Activated CD8-positive, alpha-beta memory T cell treated with anti-CD3 and anti-CD28 coated beads, Interleukin-2, amount 50 U/mL, for 1 hour (primary cell): ENCODE results near the gene STON2.

ENCODE experiments used
- DNase-seq: peaks from one replicate; pipeline ENCODE4 v3.0.0-alpha.2; 2020; ENCODE audit errors: extremely low read depth

STON2 gene

GRCh38 chr14:81336009-81336408, 64.1 kb downstream of the STON2 start:
- no peak for DNase-seq

DNA sequence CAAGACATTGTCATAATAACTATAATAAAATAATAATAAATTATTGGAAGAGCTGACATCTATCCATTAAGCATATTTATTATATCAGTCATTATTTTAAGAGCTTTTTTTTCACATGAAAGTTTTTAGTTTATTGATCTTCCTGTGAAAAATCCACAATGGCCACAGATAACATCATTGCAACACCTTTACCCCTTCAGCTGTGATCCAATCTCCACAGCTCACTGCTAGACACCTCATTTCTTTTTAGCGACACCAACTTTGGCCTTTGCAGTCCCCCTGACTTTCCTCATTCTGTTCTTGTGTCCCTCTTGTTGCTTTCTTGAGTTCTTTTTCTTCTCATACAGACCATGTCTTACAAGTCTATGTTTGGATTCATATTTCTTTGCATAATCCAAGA, 67.4 kb downstream of the STON2 start:
- no peak for DNase-seq

GRCh38 chr14:81331229-81332021, 68.7 kb downstream of the STON2 start:
- no peak for DNase-seq

GRCh38 chr14:81330619-81331122, 69.5 kb downstream of the STON2 start:
- no peak for DNase-seq

- no peak for DNase-seq
These were observed 70.3 kb downstream of the STON2 start for GRCh38 chr14:81329640-81330381.

DNA sequence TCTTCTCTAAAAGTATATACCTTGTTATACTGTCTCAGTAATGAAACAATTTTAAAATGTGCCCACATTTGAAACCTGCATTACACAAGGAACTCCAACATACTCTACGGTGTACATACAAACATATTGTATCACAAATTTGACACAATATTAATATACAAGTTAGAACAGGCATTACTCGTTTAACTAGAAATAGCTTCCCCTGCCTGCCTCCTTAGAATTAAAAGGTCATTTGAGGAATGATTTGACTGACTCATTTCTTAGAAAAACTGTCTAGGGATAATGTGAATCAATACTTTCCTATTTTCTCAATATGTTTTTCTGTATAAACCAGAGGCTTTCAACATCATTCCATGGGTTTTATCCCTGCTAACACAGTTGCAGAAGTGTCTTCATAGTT, 73.7 kb downstream of the STON2 start:
- no peak for DNase-seq

- no peak for DNase-seq
These were observed 76.1 kb downstream of the STON2 start for GRCh38 chr14:81324011-81324410.

- no peak for DNase-seq
These were observed 77.0 kb downstream of the STON2 start for GRCh38 chr14:81323093-81323492.

DNA sequence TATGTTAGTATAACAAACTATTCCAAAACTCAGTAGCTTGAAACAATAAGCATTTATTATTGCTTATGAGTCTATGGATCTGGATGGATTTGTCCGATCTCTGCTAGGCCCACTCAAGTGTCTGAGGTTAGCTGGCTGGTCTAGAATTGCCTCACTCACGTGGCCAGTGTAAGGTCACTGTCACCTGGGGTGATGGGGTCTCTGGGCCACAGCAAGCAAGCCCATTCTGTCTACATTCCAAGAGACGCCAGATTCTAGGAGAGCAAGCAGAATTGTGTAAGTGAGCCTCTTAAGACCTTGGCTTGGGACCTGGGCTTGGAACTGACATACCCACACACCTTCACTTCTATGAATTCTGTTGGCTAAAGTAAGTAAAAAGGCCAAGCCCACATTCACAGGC, 80.2 kb downstream of the STON2 start:
- DNase-seq = no peak

GRCh38 chr14:81319314-81319713, 80.8 kb downstream of the STON2 start:
- DNase-seq = no peak

DNA sequence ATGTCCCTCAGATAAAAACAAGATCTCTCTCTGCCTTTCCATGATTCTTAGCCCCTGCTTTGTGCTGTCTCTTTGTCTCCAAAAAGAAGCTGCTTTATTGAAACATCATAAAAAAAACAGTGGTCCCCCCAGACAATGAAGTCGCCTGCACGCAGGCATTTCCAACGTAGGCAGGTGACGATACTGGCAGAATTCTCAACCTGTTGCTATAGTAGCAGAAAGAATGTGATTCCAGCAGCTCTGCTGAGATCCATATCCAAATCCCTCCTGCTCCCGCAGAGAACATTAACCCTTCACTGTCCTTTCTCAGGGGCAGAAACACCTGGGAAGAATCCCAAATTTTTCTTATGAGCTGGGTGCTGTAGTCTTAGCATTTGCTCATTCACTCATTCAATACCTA, 84.8 kb downstream of the STON2 start:
- no peak for DNase-seq

DNA sequence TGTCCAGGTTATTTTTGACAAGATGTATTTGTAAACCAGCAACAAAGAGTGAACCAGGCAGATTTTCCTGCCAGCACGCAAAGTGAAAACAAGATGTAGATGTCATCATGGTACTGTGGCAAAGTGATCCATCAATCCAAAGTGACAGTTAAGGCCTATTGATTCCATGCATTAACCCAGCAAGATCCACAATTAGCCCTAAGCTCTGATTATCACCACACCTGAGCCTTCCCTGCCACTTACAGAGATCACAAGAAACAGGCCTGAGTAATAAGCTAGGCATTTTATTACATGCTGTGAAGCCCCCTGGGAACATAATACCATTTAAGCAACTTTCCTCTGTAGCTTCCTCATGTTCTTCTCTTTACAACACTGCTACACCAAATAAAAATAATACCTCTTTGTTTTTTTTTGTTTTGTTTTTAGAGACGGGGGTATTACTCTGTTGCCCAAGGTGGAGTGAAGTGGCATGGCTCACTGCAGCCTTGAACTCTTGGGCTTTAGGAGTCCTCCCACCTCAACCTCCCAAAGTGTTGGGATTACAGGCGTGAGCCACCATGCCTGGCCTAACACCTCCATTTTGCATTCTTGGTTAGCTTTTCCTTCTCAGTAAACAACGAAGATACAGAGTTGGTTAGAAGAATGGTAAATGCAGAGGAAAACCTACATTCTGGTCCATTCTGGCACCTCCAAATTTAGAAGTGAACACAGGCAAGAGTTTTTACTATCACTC, 85.5 kb downstream of the STON2 start:
- DNase-seq = no peak

GRCh38 chr14:81313775-81314429, 86.2 kb downstream of the STON2 start:
- no peak for DNase-seq

GRCh38 chr14:81313200-81313599, 86.9 kb downstream of the STON2 start:
- no peak for DNase-seq

GRCh38 chr14:81312289-81312876, 87.7 kb downstream of the STON2 start:
- DNase-seq = no peak

- no peak for DNase-seq
These were observed 88.3 kb downstream of the STON2 start for GRCh38 chr14:81311778-81312177.

- DNase-seq = no peak
These were observed 89.0 kb downstream of the STON2 start for GRCh38 chr14:81311141-81311540.

DNA sequence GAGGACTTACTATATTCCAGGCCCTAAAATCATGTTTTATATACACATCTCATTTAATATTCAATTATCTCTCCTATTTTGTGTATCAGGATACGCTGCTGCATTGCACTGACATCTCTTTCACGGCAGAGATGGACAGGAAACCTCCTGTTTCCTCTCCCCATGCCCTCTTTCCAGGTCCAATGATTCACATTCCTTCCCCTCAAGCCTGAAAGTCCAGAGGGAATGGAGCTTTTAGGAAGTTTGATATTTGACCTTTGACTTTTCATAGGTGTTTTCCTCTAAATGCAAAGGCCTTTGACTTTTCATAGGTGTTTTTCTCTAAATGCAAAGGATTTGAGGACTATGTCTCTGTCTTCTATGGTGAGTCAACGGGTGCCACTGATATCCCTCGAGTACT, 89.5 kb downstream of the STON2 start:
- no peak for DNase-seq

DNA sequence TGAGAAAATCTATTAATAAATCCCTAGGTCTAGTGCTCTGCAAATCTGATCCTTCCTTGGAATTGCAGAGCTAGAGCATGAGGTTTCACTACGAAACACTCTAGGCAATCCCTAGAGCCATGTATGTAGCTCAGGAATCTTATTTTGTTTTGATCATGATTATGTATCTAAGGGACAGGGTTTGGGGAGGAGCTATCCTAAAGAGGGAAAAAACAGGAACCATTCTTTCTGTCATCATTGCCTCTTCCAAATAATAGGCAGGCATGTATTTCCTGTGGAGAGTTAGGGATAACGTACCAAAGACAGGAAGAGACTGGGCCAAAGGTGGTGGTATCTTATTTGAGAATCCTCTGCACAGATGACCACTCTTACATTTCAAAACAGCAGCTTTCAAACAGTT, 90.6 kb downstream of the STON2 start:
- no peak for DNase-seq

- DNase-seq = no peak
These were observed 94.4 kb downstream of the STON2 start for GRCh38 chr14:81305743-81306142.

GRCh38 chr14:81305065-81305464, 95.1 kb downstream of the STON2 start:
- DNase-seq = no peak
